Measurements from ENCODE around the gene IMPG1.
"Not testable (repeated sequence)": the region's sequence is repeated elsewhere in the genome, so short reads cannot be mapped to it uniquely, and the experiment has no call there.

IMPG1 gene

GRCh38 chr6:75952128-75952527, 120.3 kb downstream of the IMPG1 start:
- DNase-seq (ENCODE audit: low read depth in 2 of 2) = no peak

- DNase-seq (ENCODE audit: low read depth in 2 of 2) = no peak
Observed at GRCh38 chr6:75947935-75948334, 124.5 kb downstream of the IMPG1 start.

- no peak for DNase-seq (ENCODE audit: low read depth in 2 of 2)
Observed at GRCh38 chr6:75946146-75946831, 126.2 kb downstream of the IMPG1 start.

DNA sequence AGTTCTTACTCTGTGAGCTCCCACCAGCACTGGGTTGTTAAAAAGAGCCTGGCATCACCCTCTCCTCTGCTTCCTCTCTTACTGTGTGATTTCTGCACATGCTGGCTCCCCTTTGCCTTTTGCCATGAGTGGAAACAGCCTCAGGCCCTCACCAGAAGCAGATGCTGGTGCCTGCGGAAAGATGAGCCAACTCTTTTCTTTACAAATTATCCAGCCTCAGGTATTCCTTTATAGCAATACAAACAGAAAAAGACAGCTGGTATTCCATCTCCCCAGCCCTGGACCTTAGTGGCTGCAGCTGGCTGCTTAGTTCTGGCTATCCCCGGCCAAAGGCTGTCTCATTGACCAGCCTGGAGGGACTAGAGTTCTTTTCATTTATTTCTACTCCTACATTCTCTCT, 129.1 kb downstream of the IMPG1 start:
- DNase-seq (ENCODE audit: low read depth in 2 of 2) = no peak

GRCh38 chr6:75941509-75941908, 131.0 kb downstream of the IMPG1 start:
- DNase-seq (ENCODE audit: low read depth in 2 of 2) = no peak

DNA sequence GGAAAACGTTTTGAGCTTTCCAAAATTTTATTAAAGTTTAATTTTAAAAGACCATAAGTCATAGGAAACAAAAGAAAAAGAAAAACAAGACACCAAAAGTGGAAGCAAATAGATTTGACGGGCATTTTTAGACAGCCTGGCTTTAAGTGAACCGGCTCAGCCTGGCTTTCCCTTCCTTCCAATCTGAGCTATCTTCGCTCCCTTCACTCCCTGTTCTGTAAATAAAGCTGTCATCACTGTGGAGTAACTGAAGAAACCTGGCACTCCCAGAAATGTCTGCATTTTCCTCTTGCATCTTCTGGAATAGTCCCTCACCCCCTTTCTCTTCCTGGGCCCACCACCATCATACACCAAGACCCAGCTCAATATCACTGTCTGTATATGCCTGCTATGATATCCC, 131.9 kb downstream of the IMPG1 start:
- no peak for DNase-seq (ENCODE audit: low read depth in 2 of 2)

- DNase-seq (ENCODE audit: low read depth in 2 of 2) = no peak
Observed at GRCh38 chr6:75937846-75938245, 134.6 kb downstream of the IMPG1 start.

- no peak for DNase-seq (ENCODE audit: low read depth in 2 of 2)
Observed at GRCh38 chr6:75936682-75937081, 135.8 kb downstream of the IMPG1 start.

DNA sequence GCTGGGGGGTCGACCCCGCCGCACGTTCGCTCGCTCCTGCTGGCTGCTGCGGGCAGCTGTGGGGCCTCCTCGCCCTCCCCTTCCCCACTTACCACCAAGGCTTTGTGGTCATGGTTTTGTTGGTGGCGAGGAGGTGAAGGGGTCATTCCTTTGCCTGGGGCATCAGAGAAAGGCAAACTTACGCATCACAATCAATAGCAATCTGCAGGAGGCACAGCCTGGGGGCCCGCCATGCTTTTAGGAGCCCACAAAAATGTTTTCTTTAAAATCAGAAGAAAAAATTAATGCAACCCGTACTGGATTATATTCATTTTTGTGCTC, 137.0 kb downstream of the IMPG1 start:
- no peak for DNase-seq (ENCODE audit: low read depth in 2 of 2)

DNA sequence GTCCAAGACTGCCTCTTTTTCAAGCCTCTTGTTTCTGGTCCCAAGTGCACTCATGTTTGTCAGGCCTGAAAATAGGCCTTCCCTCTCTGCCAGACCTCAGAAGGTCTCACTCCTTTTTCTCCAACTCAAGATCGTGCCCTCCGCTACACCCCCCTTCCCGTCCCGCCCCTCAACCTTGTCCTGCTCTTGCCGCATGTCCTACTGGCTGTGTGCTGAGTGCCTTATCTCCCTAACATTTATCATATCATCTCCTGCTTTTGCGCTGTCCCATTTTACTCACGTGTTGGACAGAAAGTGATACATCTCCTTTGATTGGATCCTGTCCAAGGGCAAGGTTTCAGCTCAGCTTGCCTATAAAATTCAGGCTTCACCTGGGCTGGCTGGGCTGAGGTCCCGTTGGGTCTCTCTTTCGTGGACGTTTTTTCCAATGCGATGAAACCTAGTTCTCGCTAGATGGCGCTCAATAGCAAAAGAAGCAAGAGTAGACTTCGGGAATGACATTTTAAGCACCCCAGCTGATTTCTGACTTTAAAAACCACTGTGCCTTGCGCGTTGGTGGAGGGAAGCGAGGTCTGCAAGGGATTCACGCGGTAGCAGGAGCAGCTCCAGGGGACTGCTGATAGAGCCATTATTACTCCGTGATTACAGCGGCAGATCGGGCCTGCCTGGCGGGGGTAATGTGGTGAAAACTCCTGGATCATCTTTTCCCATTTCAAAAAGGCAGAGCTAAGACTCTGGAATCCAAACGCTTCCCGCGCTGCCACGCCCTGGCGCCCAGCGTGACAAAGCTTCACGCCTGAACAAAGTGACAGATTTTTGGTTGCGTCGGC, 137.6 kb downstream of the IMPG1 start:
- DNase-seq (ENCODE audit: low read depth in 2 of 2) = no peak

GRCh38 chr6:75933387-75933975, 139.0 kb downstream of the IMPG1 start:
- no peak for DNase-seq (ENCODE audit: low read depth in 2 of 2)

DNA sequence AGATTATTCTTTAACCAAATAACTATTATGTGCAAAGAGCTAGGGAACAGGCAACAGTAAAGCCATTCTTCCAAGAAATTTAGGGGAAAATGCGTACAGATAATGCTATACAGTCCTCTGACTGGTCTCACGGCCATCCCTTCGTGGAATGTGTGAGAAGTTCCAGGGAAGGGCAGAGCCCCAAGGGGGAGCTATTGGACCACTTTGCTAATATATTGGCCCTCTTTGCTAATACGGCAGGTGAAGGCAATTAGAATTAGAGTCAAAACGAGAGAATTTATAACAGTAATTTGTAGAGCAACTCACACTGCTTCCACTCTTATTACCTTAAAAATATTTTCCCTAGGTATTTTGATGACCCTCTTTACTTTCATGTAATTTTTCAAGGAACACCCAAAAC, 140.4 kb downstream of the IMPG1 start:
- DNase-seq (ENCODE audit: low read depth in 2 of 2) = no peak

DNA sequence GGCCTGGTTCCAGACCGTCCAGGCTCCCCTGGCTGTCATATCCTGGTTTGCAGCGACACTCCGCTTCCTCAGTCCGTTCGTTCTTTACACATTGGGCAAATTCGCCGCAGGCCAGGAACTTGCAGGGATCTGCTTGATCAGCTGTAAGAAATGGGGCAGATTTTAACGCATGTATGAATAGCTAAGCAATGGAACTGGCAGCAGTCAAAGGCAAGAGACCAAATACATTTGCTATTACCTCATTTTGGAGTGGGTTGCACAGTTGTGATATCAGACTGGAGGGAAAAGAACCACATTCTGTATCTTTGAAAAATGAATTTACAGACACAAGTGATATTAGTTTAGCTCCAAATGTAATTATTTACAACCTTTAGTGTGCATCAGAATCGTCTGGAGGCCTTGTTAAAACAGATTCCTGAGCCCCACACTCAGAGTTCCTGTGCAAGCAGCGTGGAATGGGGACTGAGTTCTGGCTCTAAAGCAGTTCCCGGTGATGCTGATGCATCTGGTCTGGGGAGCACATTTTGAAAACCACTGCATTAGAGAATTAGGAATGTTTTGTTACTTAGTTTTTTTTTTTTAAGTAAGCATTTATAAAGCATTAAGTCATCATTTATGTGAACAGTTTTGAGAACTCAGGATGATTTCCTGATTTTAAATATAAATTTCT, 141.3 kb downstream of the IMPG1 start:
- no peak for DNase-seq (ENCODE audit: low read depth in 2 of 2)

GRCh38 chr6:75926293-75927168, 145.9 kb downstream of the IMPG1 start:
- DNase-seq (ENCODE audit: low read depth in 2 of 2) = no peak

- DNase-seq (ENCODE audit: low read depth in 2 of 2) = no peak
Observed at GRCh38 chr6:75922226-75922625, 150.2 kb downstream of the IMPG1 start.

DNA sequence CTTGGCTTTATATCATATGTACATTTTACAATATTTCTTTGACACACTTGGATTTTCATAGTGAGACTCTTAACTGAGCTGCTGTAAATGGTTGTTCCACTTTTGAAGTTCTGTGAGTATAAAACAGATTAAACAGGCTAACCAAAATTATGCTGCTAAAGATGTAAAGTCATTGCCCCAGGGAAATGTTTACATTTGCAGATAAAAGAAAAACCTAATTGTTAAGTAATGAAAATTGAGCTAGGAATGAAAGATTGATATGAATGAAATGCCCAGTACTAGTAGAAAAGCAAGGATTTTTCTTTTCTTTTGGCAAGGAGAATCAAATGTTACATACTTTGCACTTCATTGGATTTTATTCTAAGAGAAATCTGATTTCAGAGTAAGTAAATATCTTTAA, 159.4 kb downstream of the IMPG1 start:
- no peak for DNase-seq (ENCODE audit: low read depth in 2 of 2)

GRCh38 chr6:75907444-75907843, 165.0 kb downstream of the IMPG1 start:
- DNase-seq (ENCODE audit: low read depth in 2 of 2) = no peak

DNA sequence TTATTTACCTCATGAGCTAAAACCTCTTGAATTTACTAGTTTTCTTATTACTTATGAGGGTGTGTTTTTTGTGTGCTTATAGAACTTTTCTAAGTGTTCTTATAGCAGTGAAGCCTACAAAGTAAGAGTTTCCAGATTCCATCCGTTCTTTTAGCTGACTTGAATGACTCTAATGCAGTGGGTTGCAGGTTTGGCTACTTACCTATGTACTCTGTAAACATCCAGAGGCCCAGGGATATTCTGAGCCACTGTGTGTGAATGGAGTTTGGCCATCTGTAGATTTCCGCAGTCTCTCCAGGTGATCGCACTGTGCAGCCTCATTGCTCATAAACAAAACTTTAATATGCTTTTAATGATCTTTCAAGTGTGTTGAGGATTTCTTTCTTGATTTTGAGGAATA, 165.6 kb downstream of the IMPG1 start:
- DNase-seq (ENCODE audit: low read depth in 2 of 2) = no peak

DNA sequence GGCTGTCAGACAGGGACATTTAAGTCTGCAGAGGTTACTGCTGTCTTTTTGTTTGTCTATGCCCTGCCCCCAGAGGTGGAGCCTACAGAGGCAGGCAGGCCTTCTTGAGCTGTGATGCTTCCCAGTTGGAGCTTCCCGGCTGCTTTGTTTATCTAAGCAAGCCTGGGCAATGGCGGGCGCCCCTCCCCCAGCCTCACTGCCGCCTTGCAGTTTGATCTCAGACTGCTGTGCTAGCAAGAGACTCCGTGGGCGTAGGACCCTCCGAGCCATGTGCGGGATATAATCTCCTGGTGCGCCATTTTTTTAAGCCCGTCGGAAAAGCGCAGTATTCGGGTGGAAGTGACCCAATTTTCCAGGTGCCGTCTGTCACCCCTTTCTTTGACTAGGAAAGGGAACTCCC, 167.3 kb downstream of the IMPG1 start:
- not testable (repeated sequence) for DNase-seq (ENCODE audit: low read depth in 2 of 2)

DNA sequence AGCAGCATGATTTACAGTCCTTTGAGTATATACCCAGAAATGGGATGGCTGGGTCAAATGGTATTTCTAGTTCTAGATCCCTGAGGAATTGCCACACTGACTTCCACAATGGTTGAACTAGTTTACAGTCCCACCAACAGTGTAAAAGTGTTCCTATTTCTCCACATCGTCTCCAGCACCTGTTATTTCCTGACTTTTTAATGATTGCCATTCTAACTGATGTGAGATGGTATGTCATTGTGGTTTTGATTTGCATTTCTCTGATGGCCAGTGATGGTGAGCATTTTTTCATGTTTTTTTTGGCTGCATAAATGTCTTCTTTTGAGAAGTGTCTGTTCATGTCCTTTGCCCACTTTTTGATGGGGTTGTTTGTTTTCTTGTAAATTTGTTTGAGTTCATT, 172.2 kb downstream of the IMPG1 start:
- DNase-seq (ENCODE audit: low read depth in 2 of 2) = not testable (repeated sequence)

DNA sequence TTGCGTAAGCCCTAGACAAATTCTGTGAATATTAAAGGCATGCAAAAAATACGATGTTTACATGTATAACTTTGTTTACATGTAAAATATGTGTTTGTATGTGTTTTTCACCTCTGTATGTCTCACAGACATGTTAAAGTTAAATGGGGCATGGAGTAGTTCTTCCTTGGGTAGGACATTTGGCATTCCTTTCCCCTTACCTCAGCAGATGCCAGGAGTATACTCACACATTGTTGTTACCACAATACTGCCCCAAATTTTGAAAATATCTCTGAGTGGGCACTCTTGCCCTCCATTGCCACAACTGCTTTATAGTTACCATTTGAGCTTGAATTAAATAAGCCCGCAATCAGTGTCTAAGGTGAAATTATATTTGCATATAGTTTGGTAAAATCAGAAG, 175.9 kb downstream of the IMPG1 start:
- DNase-seq (ENCODE audit: low read depth in 2 of 2) = no peak

- DNase-seq (ENCODE audit: low read depth in 2 of 2) = no peak
Observed at GRCh38 chr6:75893776-75894152, 178.7 kb downstream of the IMPG1 start.
